Measurements from ENCODE around the gene USF2. TPM values are rescaled to one million over a fixed set of nuclear protein-coding genes. Genes with fewer than 3 reads are reported as not detected.

USF2 gene
- total RNA-seq, 1 donor from 2014 or later, result 236 TPM

GRCh38 chr19:35287713-35288112 lies 19.0 kb downstream of the USF2 start:
- ATAC-seq (ENCODE audit: low read depth) (no peak), DNase-seq (no peak)
- no peaks in the 10 kb centered on the region for H3K36me3 Mint-ChIP-seq (ENCODE audit: low read depth)
- no peaks in the 10 kb centered on the region for H3K9me3 Mint-ChIP-seq
- ChIA-PET POLR2A (interaction anchor here (0.6 to 0.9 kb wide), 3 partner anchors 9 to 53 kb away, joined by 3 to 8 read pairs (median 4); no protein-coding TSS in a partner anchor), CTCF (no interaction called here)
- no peak for TF ChIP-seq CTCF (IDR thresholded peaks at IDR 0.05)
- intact Hi-C loops (cut with micrococcal nuclease), result no loop called here
- peaks cover 28% of the 10 kb centered on the region for H3K4me1 Mint-ChIP-seq
- no peak overlapping the region for H3K27ac Mint-ChIP-seq
- H3K4me3 Mint-ChIP-seq, result no peak overlapping the region
- H3K27me3 Mint-ChIP-seq, result no peaks in the 10 kb centered on the region

GRCh38 chr19:35288331-35288730 lies 19.6 kb downstream of the USF2 start:
- Mint-ChIP-seq H3K27me3 (no peaks in the 10 kb centered on the region), H3K4me3 (no peak overlapping the region), H3K4me1 (peaks cover 27% of the 10 kb centered on the region), H3K27ac (no peak overlapping the region), H3K36me3 (ENCODE audit: low read depth) (no peaks in the 10 kb centered on the region), H3K9me3 (no peaks in the 10 kb centered on the region)
- POLR2A ChIA-PET, result interaction anchor here (0.6 to 0.9 kb wide), 2 partner anchors 9 to 13 kb away, joined by 3 to 8 read pairs; no protein-coding TSS in a partner anchor
- CTCF ChIA-PET, result no interaction called here
- no peak for TF ChIP-seq CTCF (IDR thresholded peaks at IDR 0.05)
- no peak for DNase-seq
- intact Hi-C loops (cut with micrococcal nuclease), result no loop called here
- no peak for ATAC-seq (ENCODE audit: low read depth)

GRCh38 chr19:35288906-35289305 lies 20.1 kb downstream of the USF2 start:
- POLR2A ChIA-PET, result no interaction called here
- Mint-ChIP-seq H3K4me3 (no peak overlapping the region), H3K4me1 (peaks cover 25% of the 10 kb centered on the region), H3K36me3 (ENCODE audit: low read depth) (no peaks in the 10 kb centered on the region), H3K27ac (no peak overlapping the region), H3K27me3 (no peaks in the 10 kb centered on the region), H3K9me3 (no peaks in the 10 kb centered on the region)
- ATAC-seq (ENCODE audit: low read depth), result no peak
- intact Hi-C loops (cut with micrococcal nuclease), result no loop called here
- CTCF ChIA-PET, result no interaction called here
- no peak for DNase-seq
- TF ChIP-seq CTCF (IDR thresholded peaks at IDR 0.05), result no peak

GRCh38 chr19:35290381-35291127 lies 21.8 kb downstream of the USF2 start:
- intact Hi-C loops (cut with micrococcal nuclease), result no loop called here
- ATAC-seq (ENCODE audit: low read depth) (no peak), DNase-seq (no peak)
- CTCF ChIA-PET, result no interaction called here
- Mint-ChIP-seq H3K27ac (no peak overlapping the region), H3K9me3 (no peaks in the 10 kb centered on the region), H3K4me3 (no peak overlapping the region), H3K36me3 (ENCODE audit: low read depth) (no peaks in the 10 kb centered on the region), H3K4me1 (peaks cover 27% of the 10 kb centered on the region), H3K27me3 (no peaks in the 10 kb centered on the region)
- no peak for TF ChIP-seq CTCF (IDR thresholded peaks at IDR 0.05)
- POLR2A ChIA-PET, result interaction anchor here (0.6 to 1.2 kb wide), 3 partner anchors 9 to 30 kb away, joined by 3 to 9 read pairs (median 3); no protein-coding TSS in a partner anchor

- TF ChIP-seq CTCF (IDR thresholded peaks at IDR 0.05), result no peak
- no peaks in the 10 kb centered on the region for H3K9me3 Mint-ChIP-seq
- H3K4me3 Mint-ChIP-seq, result no peak overlapping the region
- no peaks in the 10 kb centered on the region for H3K27me3 Mint-ChIP-seq
- intact Hi-C loops (cut with micrococcal nuclease), result no loop called here
- H3K27ac Mint-ChIP-seq, result no peak overlapping the region
- H3K36me3 Mint-ChIP-seq (ENCODE audit: low read depth), result no peaks in the 10 kb centered on the region
- POLR2A ChIA-PET, result interaction anchor here (0.6 to 1.2 kb wide), 4 partner anchors 10 to 40 kb away, joined by 3 to 9 read pairs (median 4); no protein-coding TSS in a partner anchor
- ATAC-seq (ENCODE audit: low read depth), result no peak
- DNase-seq, result no peak
- H3K4me1 Mint-ChIP-seq, result peaks cover 27% of the 10 kb centered on the region
- CTCF ChIA-PET, result no interaction called here
Measured at GRCh38 chr19:35291259-35291658, 22.5 kb downstream of the USF2 start.

All from activated B cell treated with CpG ODN at 0.5 μM for 24 hours (primary cell).